ENCODE measurements around the gene HNRNPH1.
"Not testable (repeated sequence)": the region's sequence is repeated elsewhere in the genome, so short reads cannot be mapped to it uniquely, and the experiment has no call there.

The HNRNPH1 gene

DNA sequence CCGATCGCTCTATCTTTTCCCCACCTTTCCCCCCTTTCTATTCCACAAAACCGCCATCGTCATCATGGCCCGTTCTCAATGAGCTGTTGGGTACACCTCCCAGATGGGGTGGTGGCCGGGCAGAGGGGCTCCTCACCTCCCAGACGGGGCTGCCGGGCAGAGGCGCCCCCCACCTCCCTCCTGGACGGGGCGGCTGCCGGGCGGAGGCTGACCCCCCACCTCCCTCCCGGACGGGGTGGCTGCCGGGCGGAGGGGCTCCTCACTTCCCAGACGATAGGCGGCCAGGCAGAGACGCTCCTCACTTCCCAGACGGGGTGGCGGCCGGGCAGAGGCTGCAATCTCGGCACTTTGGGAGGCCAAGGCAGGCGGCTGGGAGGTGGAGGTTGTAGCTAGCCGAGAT is 26.8 kb upstream of the HNRNPH1 start:
- H3K79me2 ChIP-seq (ENCODE audit: insufficient read depth, low read length); H4K20me1 ChIP-seq (ENCODE audit: insufficient read depth, low read length, poor library complexity, severe bottlenecking); H3F3A ChIP-seq (ENCODE audit: low read depth); H2AFZ ChIP-seq (ENCODE audit: low read length); H3K27me3 ChIP-seq (ENCODE audit: insufficient read depth, low read length, poor library complexity, severe bottlenecking); H3K9ac ChIP-seq (ENCODE audit: low read depth, low read length, poor library complexity, severe bottlenecking); H3K9me2 ChIP-seq (replicated peaks; ENCODE audit: low read depth, low read length); H3K9me3 ChIP-seq (ENCODE audit: insufficient read depth, low read depth, low read length); H3K4me2 ChIP-seq (ENCODE audit: low read depth, low read length, poor library complexity, severe bottlenecking); H3K36me3 ChIP-seq (ENCODE audit: insufficient read depth, low read length); H3K4me1 ChIP-seq (ENCODE audit: insufficient read depth, low read length, poor library complexity, severe bottlenecking); H3K4me3 ChIP-seq (ENCODE audit: low read length, poor library complexity, severe bottlenecking): not testable (repeated sequence)

DNA sequence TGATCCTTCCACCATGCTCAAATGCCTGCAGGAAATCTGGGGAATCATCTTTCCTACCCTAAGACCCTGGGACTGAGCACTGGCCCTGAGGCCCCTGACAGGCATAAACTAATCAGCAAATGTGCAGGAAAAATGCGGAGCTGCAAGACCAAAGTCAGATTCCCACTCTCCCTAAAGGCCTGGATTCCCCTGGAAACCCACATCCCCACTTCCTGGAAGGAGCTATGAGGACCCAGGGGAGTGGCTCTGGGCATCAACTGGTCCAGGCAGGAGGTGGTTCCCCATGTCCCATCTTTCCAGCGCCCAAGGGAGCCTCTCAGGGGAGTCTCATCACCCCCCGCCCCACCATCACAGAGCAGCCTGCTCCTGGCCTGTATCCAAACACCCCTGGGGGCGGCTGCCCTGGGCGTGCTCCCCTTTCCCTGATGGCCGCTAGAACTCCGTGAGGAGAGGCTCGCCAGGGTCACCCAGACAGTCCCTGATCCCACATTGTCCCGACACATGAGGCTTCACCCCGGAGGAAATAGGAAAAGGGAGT is 25.8 kb upstream of the HNRNPH1 start:
- H3K4me1 ChIP-seq (ENCODE audit: insufficient read depth, low read length, poor library complexity, severe bottlenecking); H3K4me2 ChIP-seq (ENCODE audit: low read depth, low read length, poor library complexity, severe bottlenecking); H3K27me3 ChIP-seq (ENCODE audit: insufficient read depth, low read length, poor library complexity, severe bottlenecking); H3K9me3 ChIP-seq (ENCODE audit: insufficient read depth, low read depth, low read length); H3K79me2 ChIP-seq (ENCODE audit: insufficient read depth, low read length); H4K20me1 ChIP-seq (ENCODE audit: insufficient read depth, low read length, poor library complexity, severe bottlenecking); H3K36me3 ChIP-seq (ENCODE audit: insufficient read depth, low read length); H3K9me2 ChIP-seq (replicated peaks; ENCODE audit: low read depth, low read length); H3F3A ChIP-seq (ENCODE audit: low read depth); H3K4me3 ChIP-seq (ENCODE audit: low read length, poor library complexity, severe bottlenecking); H3K9ac ChIP-seq (ENCODE audit: low read depth, low read length, poor library complexity, severe bottlenecking); H2AFZ ChIP-seq (ENCODE audit: low read length): not testable (repeated sequence)

DNA sequence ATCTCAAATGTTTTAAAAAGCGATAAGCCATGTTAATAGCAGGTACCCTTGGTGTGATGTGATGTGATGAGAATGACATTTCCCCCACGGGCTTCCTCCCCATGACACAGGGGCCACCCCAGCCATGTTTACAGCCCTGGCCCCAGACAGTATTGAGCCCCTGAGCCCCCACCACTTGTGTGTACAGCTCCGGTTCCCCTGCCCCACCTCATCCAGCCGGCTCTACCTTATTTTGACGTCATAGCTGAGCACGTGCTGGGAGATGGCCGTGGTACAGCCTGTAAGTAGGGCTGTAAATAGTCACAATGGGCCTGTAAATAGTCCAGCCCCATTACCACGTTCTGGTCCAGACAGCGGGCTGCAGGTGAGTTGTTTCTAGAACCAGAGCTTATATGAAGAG is 24.9 kb upstream of the HNRNPH1 start:
- no peaks in the 10 kb centered on the region for H3K9me3 ChIP-seq (ENCODE audit: insufficient read depth, low read depth, low read length)
- no peaks in the 10 kb centered on the region for H3F3A ChIP-seq (ENCODE audit: low read depth)
- no peaks in the 10 kb centered on the region for H3K79me2 ChIP-seq (ENCODE audit: insufficient read depth, low read length)
- TF ChIP-seq, protein P1, sequence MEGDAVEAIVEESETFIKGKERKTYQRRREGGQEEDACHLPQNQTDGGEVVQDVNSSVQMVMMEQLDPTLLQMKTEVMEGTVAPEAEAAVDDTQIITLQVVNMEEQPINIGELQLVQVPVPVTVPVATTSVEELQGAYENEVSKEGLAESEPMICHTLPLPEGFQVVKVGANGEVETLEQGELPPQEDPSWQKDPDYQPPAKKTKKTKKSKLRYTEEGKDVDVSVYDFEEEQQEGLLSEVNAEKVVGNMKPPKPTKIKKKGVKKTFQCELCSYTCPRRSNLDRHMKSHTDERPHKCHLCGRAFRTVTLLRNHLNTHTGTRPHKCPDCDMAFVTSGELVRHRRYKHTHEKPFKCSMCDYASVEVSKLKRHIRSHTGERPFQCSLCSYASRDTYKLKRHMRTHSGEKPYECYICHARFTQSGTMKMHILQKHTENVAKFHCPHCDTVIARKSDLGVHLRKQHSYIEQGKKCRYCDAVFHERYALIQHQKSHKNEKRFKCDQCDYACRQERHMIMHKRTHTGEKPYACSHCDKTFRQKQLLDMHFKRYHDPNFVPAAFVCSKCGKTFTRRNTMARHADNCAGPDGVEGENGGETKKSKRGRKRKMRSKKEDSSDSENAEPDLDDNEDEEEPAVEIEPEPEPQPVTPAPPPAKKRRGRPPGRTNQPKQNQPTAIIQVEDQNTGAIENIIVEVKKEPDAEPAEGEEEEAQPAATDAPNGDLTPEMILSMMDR (conservative IDR thresholded peaks at IDR 0.05; ENCODE audit: low read length) = no peak
- no peak for TF ChIP-seq EZH2phosphoT487 (IDR thresholded peaks at IDR 0.05; ENCODE audit: borderline replicate concordance)
- H3K9me2 ChIP-seq (replicated peaks; ENCODE audit: low read depth, low read length) = no peaks in the 10 kb centered on the region
- H3K4me3 ChIP-seq (ENCODE audit: low read length, poor library complexity, severe bottlenecking) = no peak overlapping the region
- no peak overlapping the region for H3K4me2 ChIP-seq (ENCODE audit: low read depth, low read length, poor library complexity, severe bottlenecking)
- H4K20me1 ChIP-seq (ENCODE audit: insufficient read depth, low read length, poor library complexity, severe bottlenecking) = no peaks in the 10 kb centered on the region
- H2AFZ ChIP-seq (ENCODE audit: low read length) = no peak overlapping the region
- no peaks in the 10 kb centered on the region for H3K4me1 ChIP-seq (ENCODE audit: insufficient read depth, low read length, poor library complexity, severe bottlenecking)
- no peaks in the 10 kb centered on the region for H3K36me3 ChIP-seq (ENCODE audit: insufficient read depth, low read length)
- H3K27me3 ChIP-seq (ENCODE audit: insufficient read depth, low read length, poor library complexity, severe bottlenecking) = no peaks in the 10 kb centered on the region
- H3K9ac ChIP-seq (ENCODE audit: low read depth, low read length, poor library complexity, severe bottlenecking) = no peak overlapping the region

DNA sequence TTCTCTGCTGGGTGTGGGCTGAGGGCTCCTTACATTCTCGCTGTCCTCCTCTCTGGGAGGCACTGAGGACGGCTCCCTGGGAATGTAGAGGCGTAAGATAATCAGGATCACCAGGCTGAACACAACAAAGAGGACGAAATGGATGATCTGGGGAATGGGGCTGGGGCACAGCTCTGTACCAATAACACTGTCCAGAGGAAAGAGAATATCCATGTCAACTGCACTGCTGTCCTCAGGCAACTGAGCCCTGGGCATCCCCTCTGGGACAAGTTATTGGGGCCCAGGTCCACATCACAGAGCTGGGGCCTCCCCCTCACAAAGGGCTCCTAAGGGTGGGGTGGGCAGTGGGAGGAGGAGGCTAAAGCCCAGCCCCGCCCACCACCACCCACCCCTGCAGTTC is 21.3 kb upstream of the HNRNPH1 start:
- H3K4me1 ChIP-seq (ENCODE audit: insufficient read depth, low read length, poor library complexity, severe bottlenecking); H3K9me3 ChIP-seq (ENCODE audit: insufficient read depth, low read depth, low read length); H3K4me3 ChIP-seq (ENCODE audit: low read length, poor library complexity, severe bottlenecking); H3K9me2 ChIP-seq (replicated peaks; ENCODE audit: low read depth, low read length); H2AFZ ChIP-seq (ENCODE audit: low read length); H3F3A ChIP-seq (ENCODE audit: low read depth); H4K20me1 ChIP-seq (ENCODE audit: insufficient read depth, low read length, poor library complexity, severe bottlenecking); H3K27me3 ChIP-seq (ENCODE audit: insufficient read depth, low read length, poor library complexity, severe bottlenecking); H3K9ac ChIP-seq (ENCODE audit: low read depth, low read length, poor library complexity, severe bottlenecking); H3K4me2 ChIP-seq (ENCODE audit: low read depth, low read length, poor library complexity, severe bottlenecking); H3K36me3 ChIP-seq (ENCODE audit: insufficient read depth, low read length); H3K79me2 ChIP-seq (ENCODE audit: insufficient read depth, low read length): not testable (repeated sequence)

DNA sequence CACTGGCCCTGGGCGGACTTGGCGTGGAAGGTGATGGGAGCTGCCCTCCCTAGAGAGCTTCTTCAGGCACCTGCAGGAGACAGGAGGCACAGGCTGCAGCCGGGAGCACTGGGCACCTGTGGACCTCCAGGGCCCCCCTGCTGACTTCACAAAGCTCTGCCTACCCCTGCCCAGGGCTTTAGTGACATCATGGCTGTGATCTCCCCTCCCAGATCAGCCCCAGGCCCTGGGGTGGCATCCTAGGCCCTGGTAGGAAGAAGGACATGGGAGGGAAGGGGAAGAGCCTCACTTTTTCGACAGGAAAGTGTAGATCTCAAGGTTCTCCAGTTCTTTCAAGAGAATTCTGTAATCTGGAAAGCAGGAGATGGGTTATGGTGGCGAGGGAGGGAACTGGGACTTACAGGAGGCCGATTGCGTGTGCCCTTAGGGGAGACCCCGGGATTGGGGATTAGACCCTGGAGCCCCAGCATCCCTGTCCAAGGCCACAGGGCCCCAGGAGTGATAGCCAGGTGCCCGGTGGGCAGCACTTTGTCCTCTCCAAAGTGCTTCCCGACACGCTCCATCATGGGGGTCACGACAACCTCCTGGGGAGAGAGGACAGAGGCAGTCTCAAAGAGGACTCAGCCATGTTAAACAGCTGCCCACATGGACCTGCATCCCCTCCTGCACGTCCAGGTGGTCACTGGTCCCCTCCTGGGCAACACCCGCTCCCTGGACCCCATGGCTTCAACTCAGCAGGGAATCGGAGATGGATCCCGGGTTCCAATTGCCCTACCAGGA is 19.9 kb upstream of the HNRNPH1 start:
- not testable (repeated sequence) for H3K9me3 ChIP-seq (ENCODE audit: insufficient read depth, low read depth, low read length); H3F3A ChIP-seq (ENCODE audit: low read depth); H3K27me3 ChIP-seq (ENCODE audit: insufficient read depth, low read length, poor library complexity, severe bottlenecking); H3K9ac ChIP-seq (ENCODE audit: low read depth, low read length, poor library complexity, severe bottlenecking); H3K4me2 ChIP-seq (ENCODE audit: low read depth, low read length, poor library complexity, severe bottlenecking); H3K79me2 ChIP-seq (ENCODE audit: insufficient read depth, low read length); H3K36me3 ChIP-seq (ENCODE audit: insufficient read depth, low read length); H3K4me3 ChIP-seq (ENCODE audit: low read length, poor library complexity, severe bottlenecking); H4K20me1 ChIP-seq (ENCODE audit: insufficient read depth, low read length, poor library complexity, severe bottlenecking); H3K4me1 ChIP-seq (ENCODE audit: insufficient read depth, low read length, poor library complexity, severe bottlenecking); H3K9me2 ChIP-seq (replicated peaks; ENCODE audit: low read depth, low read length); H2AFZ ChIP-seq (ENCODE audit: low read length)

DNA sequence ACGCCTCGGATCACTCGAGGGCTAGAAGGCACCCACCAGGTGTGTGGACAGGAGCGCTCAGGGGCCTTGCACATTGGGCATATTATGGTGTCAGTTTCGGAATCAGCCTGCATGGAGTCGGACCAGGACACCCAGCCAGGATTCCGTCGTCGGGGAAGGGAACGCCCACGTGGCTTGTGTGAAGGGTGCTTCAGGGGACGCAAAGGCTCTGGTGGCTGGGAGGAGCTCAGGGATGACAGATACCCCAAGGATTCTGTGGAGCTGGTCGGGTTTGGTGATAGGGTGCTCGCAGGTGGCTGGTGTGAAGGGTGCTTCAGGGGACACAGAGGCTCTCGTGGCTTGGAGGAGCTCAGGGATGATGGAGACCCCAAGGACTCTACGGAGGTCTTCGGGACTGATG is 19.2 kb upstream of the HNRNPH1 start:
- not testable (repeated sequence) for H3K9me2 ChIP-seq (replicated peaks; ENCODE audit: low read depth, low read length); H3K9me3 ChIP-seq (ENCODE audit: insufficient read depth, low read depth, low read length); H3K27me3 ChIP-seq (ENCODE audit: insufficient read depth, low read length, poor library complexity, severe bottlenecking); H3K4me1 ChIP-seq (ENCODE audit: insufficient read depth, low read length, poor library complexity, severe bottlenecking); H4K20me1 ChIP-seq (ENCODE audit: insufficient read depth, low read length, poor library complexity, severe bottlenecking); H3K4me2 ChIP-seq (ENCODE audit: low read depth, low read length, poor library complexity, severe bottlenecking); H3K4me3 ChIP-seq (ENCODE audit: low read length, poor library complexity, severe bottlenecking); H3K9ac ChIP-seq (ENCODE audit: low read depth, low read length, poor library complexity, severe bottlenecking); H3F3A ChIP-seq (ENCODE audit: low read depth); H3K36me3 ChIP-seq (ENCODE audit: insufficient read depth, low read length); H2AFZ ChIP-seq (ENCODE audit: low read length); H3K79me2 ChIP-seq (ENCODE audit: insufficient read depth, low read length)

Data from Loucy (cell line).